H1 (cell line): ENCODE data around the gene NDUFA5. TPM values are rescaled to one million over a fixed set of nuclear protein-coding genes. Genes with fewer than 3 reads are reported as not detected.
"Not testable (repeated sequence)": the region's sequence is repeated elsewhere in the genome, so short reads cannot be mapped to it uniquely, and the experiment has no call there.

Experiments used
- CTCF ChIA-PET: fragments of 300-600 bp; sonication (Branson Sonifier 250); formaldehyde crosslinking; loops from one replicate; lab custom pipeline; 2021; ENCODE audit not compliant: partially characterized antibody; lab: Charles Lee
- POLR2A ChIA-PET: fragments of 300-600 bp; sonication (Branson Sonifier 250); formaldehyde crosslinking; loops from one replicate; lab custom pipeline; 2021; ENCODE audit warnings: inconsistent platforms; ENCODE audit not compliant: partially characterized antibody; lab: Charles Lee
- DNase-seq, 2 experiments: peaks; one replicate each; pipeline versions ENCODE4 v3.0.0 to v3.0.0-alpha.2; 2010 to 2022; ENCODE audit warnings: low spot score in 2 of 2, low read depth in 1 of 2, mixed read lengths in 1 of 2
- FAIRE-seq: peaks from 2 replicates; lab custom pipeline; 2011; peaks lifted over from hg19 to GRCh38; lab: Jason Lieb, UNC
- H2AFZ ChIP-seq: 2 replicates; pipeline ENCODE4 v1.8.1; 2012; ENCODE audit warnings: low read length, inconsistent platforms
- H2AK5ac ChIP-seq: 2 replicates; pipeline ENCODE4 v1.6.1; 2013; ENCODE audit warnings: low read depth, low read length
- H2BK120ac ChIP-seq: replicated peaks from 2 replicates; pipeline ENCODE3; 2013; ENCODE audit warnings: low read depth, low read length, inconsistent platforms
- H2BK12ac ChIP-seq: 2 replicates; pipeline ENCODE4 v1.6.1; 2013; ENCODE audit warnings: low read depth, low read length
- H2BK15ac ChIP-seq: 2 replicates; pipeline ENCODE4 v1.6.1; 2013; ENCODE audit warnings: low read length
- H2BK20ac ChIP-seq: 2 replicates; pipeline ENCODE4 v1.6.1; 2013; ENCODE audit warnings: low read length
- H2BK5ac ChIP-seq: 2 replicates; pipeline ENCODE4 v1.6.1; 2013; ENCODE audit warnings: low read depth, low read length
- H3K14ac ChIP-seq: 2 replicates; pipeline ENCODE4 v1.6.1; 2013; ENCODE audit warnings: inconsistent platforms; ENCODE audit not compliant: insufficient read length
- H3K18ac ChIP-seq: 2 replicates; pipeline ENCODE4 v1.6.1; 2013; ENCODE audit warnings: low read length; ENCODE audit errors: extremely low read depth
- H3K23ac ChIP-seq: 2 replicates; pipeline ENCODE4 v1.6.1; 2013; ENCODE audit warnings: inconsistent platforms; ENCODE audit not compliant: insufficient read length
- H3K23me2 ChIP-seq: 2 replicates; pipeline ENCODE4 v1.6.1; 2013; ENCODE audit warnings: low read depth, low read length
- H3K27ac ChIP-seq: 2 replicates; pipeline ENCODE4 v1.6.1; 2011; ENCODE audit warnings: low read depth, low read length, inconsistent platforms
- H3K27me3 ChIP-seq, 4 experiments: replicated peaks in 1 of 4; 1 replicate in 1 of 4; 2 replicates in 3 of 4; pipeline versions ENCODE4 v1.6.1 to v1.8.1; 2011 to 2013; ENCODE audit warnings: low read length in 3 of 4, mild to moderate bottlenecking in 3 of 4, inconsistent platforms in 2 of 4, mixed read lengths in 2 of 4, moderate library complexity in 1 of 4; ENCODE audit not compliant: control insufficient read depth in 3 of 4, insufficient read depth in 3 of 4; ENCODE audit errors: extremely low read depth in 1 of 4
- H3K36me3 ChIP-seq, 4 experiments: 2 replicates each; pipeline versions ENCODE4 v1.6.1 to v1.8.1; 2011 to 2013; ENCODE audit warnings: mild to moderate bottlenecking in 4 of 4, low read length in 3 of 4, moderate library complexity in 2 of 4, control low read depth in 1 of 4, inconsistent platforms in 1 of 4; ENCODE audit not compliant: insufficient read depth in 4 of 4, control insufficient read depth in 2 of 4
- H3K4ac ChIP-seq: replicated peaks from 2 replicates; pipeline ENCODE3; 2013; ENCODE audit warnings: low read length, low read depth, mixed read lengths, inconsistent platforms; ENCODE audit not compliant: insufficient read length
- H3K4me1 ChIP-seq, 4 experiments: replicated peaks in 1 of 4; 1 replicate in 1 of 4; 2 replicates in 3 of 4; pipeline versions ENCODE4 v1.6.1 to v1.8.1; 2011 to 2013; ENCODE audit warnings: low read length in 3 of 4, inconsistent platforms in 2 of 4, mixed read lengths in 1 of 4; ENCODE audit not compliant: insufficient read depth in 4 of 4, control insufficient read depth in 3 of 4
- H3K4me2 ChIP-seq, 2 experiments: 2 replicates each; pipeline versions ENCODE4 v1.6.1 to v1.8.1; 2011 to 2013; ENCODE audit warnings: low read depth in 2 of 2, low read length in 2 of 2, control low read depth in 1 of 2, inconsistent platforms in 1 of 2, mild to moderate bottlenecking in 1 of 2; ENCODE audit not compliant: insufficient read depth in 1 of 2
- H3K4me3 ChIP-seq, 4 experiments: fragments of 200-600, 300-600 bp in 1 of 4; sonication (generic), shearing (Covaris generic), sonication (Bioruptor Twin) in 1 of 4; 2 replicates each; pipeline versions ENCODE4 v1.5.1 to v1.8.1; 2011 to 2016; ENCODE audit warnings: low read length in 4 of 4, low read depth in 3 of 4, control low read depth in 2 of 4, inconsistent platforms in 2 of 4, mild to moderate bottlenecking in 2 of 4, mixed read lengths in 1 of 4, moderate library complexity in 1 of 4; ENCODE audit not compliant: insufficient read depth in 2 of 4; ENCODE audit errors: extremely low read depth in 1 of 4
- H3K56ac ChIP-seq: replicated peaks from 2 replicates; pipeline ENCODE3; 2013; ENCODE audit warnings: low read depth, mild to moderate bottlenecking, mixed read lengths, low read length, inconsistent platforms; ENCODE audit not compliant: insufficient read length
- H3K79me1 ChIP-seq: 2 replicates; pipeline ENCODE4 v1.6.1; 2013; ENCODE audit warnings: low read depth, low read length, control low read depth
- H3K79me2 ChIP-seq, 2 experiments: 2 replicates each; pipeline versions ENCODE4 v1.6.1 to v1.8.1; 2012 to 2013; ENCODE audit warnings: low read length in 2 of 2, mild to moderate bottlenecking in 2 of 2, inconsistent platforms in 1 of 2; ENCODE audit not compliant: insufficient read depth in 2 of 2, control insufficient read depth in 1 of 2
- H3K9ac ChIP-seq, 4 experiments: replicated peaks in 1 of 4; 1 replicate in 1 of 4; 2 replicates in 3 of 4; pipeline versions ENCODE4 v1.6.1 to v1.8.1; 2011 to 2013; ENCODE audit warnings: low read depth in 3 of 4, low read length in 3 of 4, control low read depth in 2 of 4, mild to moderate bottlenecking in 2 of 4, moderate library complexity in 2 of 4, inconsistent platforms in 1 of 4; ENCODE audit errors: extremely low read depth in 1 of 4
- H3K9me3 ChIP-seq, 2 experiments: 2 replicates each; pipeline versions ENCODE4 v1.6.1 to v1.8.1; 2012 to 2013; ENCODE audit warnings: mild to moderate bottlenecking in 2 of 2, moderate library complexity in 2 of 2, control low read depth in 1 of 2, inconsistent platforms in 1 of 2, low read depth in 1 of 2, low read length in 1 of 2, mixed read lengths in 1 of 2; ENCODE audit not compliant: insufficient read depth in 2 of 2
- H4K20me1 ChIP-seq, 2 experiments: replicated peaks in 1 of 2; 2 replicates each; pipeline versions ENCODE3 to v1.8.1; 2011 to 2013; ENCODE audit warnings: inconsistent platforms in 2 of 2, low read length in 2 of 2, mild to moderate bottlenecking in 1 of 2; ENCODE audit not compliant: insufficient read depth in 2 of 2, control insufficient read depth in 1 of 2
- H4K5ac ChIP-seq: 2 replicates; pipeline ENCODE4 v1.6.1; 2013; ENCODE audit warnings: low read length, low read depth, mixed read lengths, inconsistent platforms; ENCODE audit not compliant: insufficient read length
- H4K8ac ChIP-seq: 2 replicates; pipeline ENCODE4 v1.8.0; 2013; ENCODE audit warnings: mild to moderate bottlenecking, moderate library complexity, low read length, inconsistent platforms; ENCODE audit not compliant: insufficient read depth; ENCODE audit errors: extremely low read depth
- H4K91ac ChIP-seq: replicated peaks from 2 replicates; pipeline ENCODE3; 2013; ENCODE audit warnings: low read length, mixed read lengths, inconsistent platforms; ENCODE audit not compliant: insufficient read length
- WGBS, 2 experiments: shearing (Covaris generic) in 1 of 2; methylation state at CpG; one replicate each; pipeline versions ENCODE4 v1.1.6 to v1.1.7; 2013 to 2015; ENCODE audit warnings: low lambda C conversion rate in 2 of 2, mixed read lengths in 2 of 2, inconsistent platforms in 1 of 2, low coverage in 1 of 2, missing lambda C conversion rate in 1 of 2; ENCODE audit not compliant: insufficient replicate concordance in 2 of 2, insufficient coverage in 1 of 2, insufficient read length in 1 of 2; ENCODE audit errors: extremely low coverage in 1 of 2, missing lambda C conversion rate in 1 of 2; 5-methylcytosine and 5-hydroxymethylcytosine counted together
- polyA plus RNA-seq, 7 experiments: library from polyadenylated mRNA; depleted of rRNA in 3 of 7; stranded (reverse) in 5 of 7; unstranded in 2 of 7; fragments of >200 nt in 5 of 7; fragments of 200-250 nt in 2 of 7; gene quantifications; 1 replicate in 5 of 7; 2 replicates in 1 of 7; 4 replicates in 1 of 7; pipeline versions ENCODE4 v1.2.1 to v1.2.3, GENCODE V29; 2011 to 2013; ENCODE audit warnings: missing spikeins in 2 of 7, mixed read lengths in 2 of 7
- total RNA-seq: library from RNA; stranded (reverse); fragmentation: NEBNext Ultra II Directional; extraction: Animal tissue kit (Norgen Biotek cat#: 25700); gene quantifications from 2 replicates; pipeline ENCODE4 v1.2.1, GENCODE V29; 2021

The NDUFA5 gene
- total and polyA plus RNA-seq, 2 of the 8 experiments (the other 6 are each of a cell fraction or from before 2014, with no cell fraction given) = 7.6 to 76.3 TPM

DNA sequence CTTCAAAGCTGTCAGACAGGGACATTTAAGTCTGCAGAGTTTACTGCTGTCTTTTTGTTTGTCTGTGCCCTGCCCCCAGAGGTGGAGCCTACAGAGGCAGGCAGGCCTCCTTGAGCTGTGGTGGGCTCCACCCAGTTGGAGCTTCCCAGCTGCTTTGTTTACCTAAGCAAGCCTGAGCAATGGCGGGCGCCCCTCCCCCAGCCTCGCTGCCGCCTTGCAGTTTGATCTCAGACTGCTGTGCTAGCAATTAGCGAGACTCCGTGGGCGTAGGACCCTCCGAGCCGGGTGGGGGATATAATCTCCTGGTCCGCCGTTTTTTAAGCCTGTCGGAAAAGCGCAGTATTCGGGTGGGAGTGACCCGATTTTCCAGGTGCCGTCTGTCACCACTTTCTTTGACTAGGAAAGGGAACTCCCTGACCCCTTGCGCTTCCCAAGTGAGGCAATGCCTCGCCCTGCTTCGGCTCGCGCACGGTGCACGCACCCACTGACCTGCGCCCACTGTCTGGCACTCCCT lies 29.8 kb downstream of the NDUFA5 start:
- WGBS, 2 experiments = 68% methylated on average over 13 of the region's 24 CpGs; no CpG with 5 or more reads in 1 of the 2 experiments
- H3K36me3 ChIP-seq, H3K27ac ChIP-seq, H3K23me2 ChIP-seq, H3K4me1 ChIP-seq, H3K27me3 ChIP-seq, H2AK5ac ChIP-seq, H3K18ac ChIP-seq, H2BK5ac ChIP-seq, H2BK12ac ChIP-seq, H4K8ac ChIP-seq, H3K9ac ChIP-seq, H2AFZ ChIP-seq, FAIRE-seq, H3K79me2 ChIP-seq, H2BK20ac ChIP-seq, H3K9me3 ChIP-seq, H3K79me1 ChIP-seq, H2BK15ac ChIP-seq, H3K23ac ChIP-seq, H4K5ac ChIP-seq, H4K20me1 ChIP-seq, H3K4ac ChIP-seq, H4K91ac ChIP-seq, H3K56ac ChIP-seq, H3K14ac ChIP-seq, H2BK120ac ChIP-seq: not testable (repeated sequence)
- Histone ChIP-seq H3K4me2 (peak overlapping the region in 1 of 2 experiments; percentile 11; a peak in 2 of 4 replicates), H3K4me3 (peak overlapping the region in 1 of 4 experiments; percentile 18; a peak in 1 of 8 replicates)
- POLR2A ChIA-PET = interaction anchor here (1.5 kb wide), 1 partner anchor 30 kb away, joined by 4 read pairs; the partner anchor contains the start of gene NDUFA5
- peak in 1 of 2 experiments; percentile 66 for DNase-seq
- CTCF ChIA-PET = interaction anchor here (1.5 to 2.2 kb wide), 2 partner anchors 35 kb away, joined by 3 to 11 read pairs; no protein-coding TSS in a partner anchor

DNA sequence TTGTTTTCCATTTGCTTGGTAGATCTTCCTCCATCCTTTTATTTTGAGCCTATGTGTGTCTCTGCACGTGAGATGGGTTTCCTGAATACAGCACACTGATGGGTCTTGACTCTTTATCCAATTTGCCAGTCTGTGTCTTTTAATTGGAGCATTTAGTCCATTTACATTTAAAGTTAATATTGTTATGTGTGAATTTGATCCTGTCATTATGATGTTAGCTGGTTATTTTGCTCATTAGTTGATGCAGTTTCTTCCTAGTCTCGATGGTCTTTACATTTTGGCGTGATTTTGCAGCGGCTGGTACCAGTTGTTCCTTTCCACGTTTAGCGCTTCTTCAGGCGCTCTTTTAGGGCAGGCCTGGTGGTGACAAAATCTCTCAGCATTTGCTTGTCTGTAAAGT lies 31.1 kb downstream of the NDUFA5 start:
- H3K27ac ChIP-seq, H2AK5ac ChIP-seq, H3K9me3 ChIP-seq, H4K5ac ChIP-seq, H4K8ac ChIP-seq, H3K27me3 ChIP-seq, H4K20me1 ChIP-seq, H2BK20ac ChIP-seq, H3K36me3 ChIP-seq, H3K9ac ChIP-seq, DNase-seq, FAIRE-seq, H2BK120ac ChIP-seq, H3K4ac ChIP-seq, H3K23ac ChIP-seq, H3K79me2 ChIP-seq, H4K91ac ChIP-seq, H3K79me1 ChIP-seq, H3K14ac ChIP-seq, H3K18ac ChIP-seq, H2AFZ ChIP-seq, H2BK12ac ChIP-seq, H3K23me2 ChIP-seq, H2BK15ac ChIP-seq, H3K4me1 ChIP-seq, H3K56ac ChIP-seq, H2BK5ac ChIP-seq, H3K4me3 ChIP-seq, H3K4me2 ChIP-seq: not testable (repeated sequence)
- CTCF ChIA-PET = interaction anchor here (1.5 kb wide), 1 partner anchor 34 kb away, joined by 3 read pairs; no protein-coding TSS in a partner anchor
- WGBS, 2 experiments = 95% methylated on average over 6 of the region's 7 CpGs; no CpG with 5 or more reads in 1 of the 2 experiments
- POLR2A ChIA-PET = interaction anchor here (1.5 kb wide), 1 partner anchor 31 kb away, joined by 4 read pairs; the partner anchor contains the start of gene NDUFA5
